HEK293T (cell line): ENCODE results near the gene TAF6.

Experiments
- FOXA1 ChIP-seq: fragments of 450-650 bp; IDR thresholded peaks from 2 replicates; pipeline ENCODE4 v1.6.1; 2016; ENCODE audit warnings: mild to moderate bottlenecking
- FOXM1 ChIP-seq: fragments of 450-650 bp; IDR thresholded peaks from 2 replicates; pipeline ENCODE4 v1.6.1; 2017; ENCODE audit warnings: mild to moderate bottlenecking, borderline replicate concordance

GRCh38 chr7:100095289-100095688 is 23.9 kb downstream of the TAF6 start:
- TF ChIP-seq FOXM1 (no peak), FOXA1 (no peak)
